A673 (cell line): ENCODE data around the gene F11R.

ENCODE experiments used
- EZH2 ChIP-seq: fragments of 200-600 bp; sonication (generic); IDR thresholded peaks from 2 replicates; pipeline ENCODE4 v1.6.1; 2017; ENCODE audit warnings: borderline replicate concordance, low read depth, mild to moderate bottlenecking, mixed read lengths, antibody characterized with exemption, low read length; ENCODE audit not compliant: poor library complexity, severe bottlenecking
- TF ChIP-seq, protein P1 (sequence below): fragments of 300-800, 200-600 bp; sonication (generic); conservative IDR thresholded peaks from 2 replicates; pipeline ENCODE4 v1.5.1; 2017; ENCODE audit warnings: low read depth, mild to moderate bottlenecking, antibody characterized with exemption, low read length, moderate library complexity, mixed read lengths

DNA sequence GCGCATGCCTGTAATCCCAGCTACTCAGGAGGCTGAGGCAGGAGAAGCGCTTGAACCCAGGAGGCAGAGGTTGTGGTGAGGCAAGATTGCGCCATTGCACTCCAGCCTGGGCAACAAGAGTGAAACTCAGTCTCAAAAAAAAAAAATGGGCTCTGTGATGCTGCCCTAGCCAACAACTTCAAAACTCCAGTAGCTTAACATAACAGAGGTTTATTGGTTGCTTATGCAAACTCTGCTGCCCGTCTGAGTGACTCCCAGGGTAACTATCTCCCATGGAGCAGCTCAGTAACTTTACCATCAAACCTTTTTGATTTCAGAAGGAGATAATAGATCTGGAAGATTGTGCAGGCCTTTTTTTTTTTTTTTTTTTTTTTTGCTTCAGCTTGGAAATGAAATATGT lies 47.5 kb downstream of the F11R start:
- TF ChIP-seq, protein P1, sequence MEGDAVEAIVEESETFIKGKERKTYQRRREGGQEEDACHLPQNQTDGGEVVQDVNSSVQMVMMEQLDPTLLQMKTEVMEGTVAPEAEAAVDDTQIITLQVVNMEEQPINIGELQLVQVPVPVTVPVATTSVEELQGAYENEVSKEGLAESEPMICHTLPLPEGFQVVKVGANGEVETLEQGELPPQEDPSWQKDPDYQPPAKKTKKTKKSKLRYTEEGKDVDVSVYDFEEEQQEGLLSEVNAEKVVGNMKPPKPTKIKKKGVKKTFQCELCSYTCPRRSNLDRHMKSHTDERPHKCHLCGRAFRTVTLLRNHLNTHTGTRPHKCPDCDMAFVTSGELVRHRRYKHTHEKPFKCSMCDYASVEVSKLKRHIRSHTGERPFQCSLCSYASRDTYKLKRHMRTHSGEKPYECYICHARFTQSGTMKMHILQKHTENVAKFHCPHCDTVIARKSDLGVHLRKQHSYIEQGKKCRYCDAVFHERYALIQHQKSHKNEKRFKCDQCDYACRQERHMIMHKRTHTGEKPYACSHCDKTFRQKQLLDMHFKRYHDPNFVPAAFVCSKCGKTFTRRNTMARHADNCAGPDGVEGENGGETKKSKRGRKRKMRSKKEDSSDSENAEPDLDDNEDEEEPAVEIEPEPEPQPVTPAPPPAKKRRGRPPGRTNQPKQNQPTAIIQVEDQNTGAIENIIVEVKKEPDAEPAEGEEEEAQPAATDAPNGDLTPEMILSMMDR = no peak
- TF ChIP-seq EZH2 = no peak
